Glomerular endothelial cell (primary cell): Measurements from ENCODE around the gene HLCS. TPM values are rescaled to one million over a fixed set of nuclear protein-coding genes. Genes with fewer than 3 reads are reported as not detected.

Experiments
- DNase-seq: peaks from one replicate; pipeline ENCODE4 v3.0.0-alpha.2; 2011; ENCODE audit warnings: low read depth, low spot score; ENCODE audit errors: extremely low read depth
- total RNA-seq: library from RNA; depleted of rRNA; stranded (reverse); fragments of >200 nt; gene quantifications from 2 replicates; pipeline ENCODE4 v1.2.3, GENCODE V29; 2015

HLCS gene
- total RNA-seq, 1 donor from 2014 or later, result 18.2 TPM

DNA sequence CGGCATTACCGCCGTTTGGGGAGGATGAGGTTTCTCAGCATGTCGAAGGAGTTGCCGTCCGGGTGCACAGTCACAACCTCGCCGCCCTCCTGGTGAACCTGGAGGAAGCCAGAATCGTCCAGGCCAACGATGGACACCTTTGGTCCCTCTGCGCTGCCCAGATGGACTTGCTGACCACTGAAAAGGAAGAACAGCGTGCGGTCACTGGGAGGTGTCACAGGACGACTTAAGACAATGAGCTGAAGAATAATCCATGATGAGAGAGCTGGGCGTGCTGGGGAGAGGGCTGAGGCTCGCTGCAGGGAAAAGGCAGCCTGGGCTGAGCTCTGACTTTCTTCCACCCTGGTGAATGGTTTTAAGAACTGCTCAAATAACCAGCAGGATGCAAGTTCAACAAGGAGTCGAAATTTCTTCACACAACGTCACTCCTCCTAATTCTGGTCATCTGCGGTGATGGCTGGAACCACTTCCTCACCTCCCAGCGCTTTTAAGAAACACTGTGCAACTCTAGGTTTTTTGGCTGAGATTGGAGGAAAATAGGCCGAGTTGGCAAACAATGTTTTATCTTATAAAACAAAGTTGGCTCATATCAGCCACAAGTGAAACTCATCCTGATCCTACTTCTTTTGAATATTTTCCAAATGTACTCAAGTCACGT lies 212.1 kb downstream of the HLCS start:
- no peak for DNase-seq

DNA sequence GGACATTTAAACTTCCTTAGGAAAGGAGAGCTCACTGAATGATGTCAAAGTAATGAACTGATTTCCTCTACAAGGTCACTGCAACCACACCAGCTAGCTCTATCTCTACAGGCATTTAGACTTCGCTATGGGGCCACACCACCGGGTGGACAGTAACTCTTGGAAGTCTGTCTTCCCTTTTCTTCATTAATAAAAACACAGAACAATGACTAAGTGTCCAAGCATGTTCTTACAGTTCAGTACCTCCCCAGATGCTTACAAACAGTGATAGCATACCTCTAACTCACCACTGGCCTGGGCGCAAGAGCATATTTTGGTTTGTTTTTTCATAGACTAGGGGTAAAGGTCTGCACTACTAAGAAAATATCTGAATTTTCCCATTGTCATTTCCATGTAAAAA lies 212.9 kb downstream of the HLCS start:
- DNase-seq, result no peak

- DNase-seq, result no peak
Measured at GRCh38 chr21:36751383-36751782, 215.1 kb downstream of the HLCS start.

DNA sequence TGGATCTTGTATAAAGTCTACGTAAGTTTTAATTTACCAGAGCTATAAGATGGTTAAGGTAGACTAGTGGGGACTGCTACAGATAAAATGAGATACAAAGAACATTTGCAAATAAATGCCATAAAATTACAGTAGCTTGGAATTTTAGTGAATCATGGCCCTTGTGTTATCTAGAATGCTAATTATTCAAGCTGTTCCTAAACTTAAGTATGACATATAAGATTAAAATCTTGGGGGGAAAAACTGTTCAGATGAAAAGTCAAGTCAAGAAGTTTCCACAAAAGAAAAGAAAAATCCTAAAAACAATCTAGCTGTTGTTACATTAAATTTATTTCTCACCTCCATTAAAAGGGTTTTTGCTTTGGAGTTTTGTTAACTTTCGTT lies 215.9 kb downstream of the HLCS start:
- no peak for DNase-seq

DNA sequence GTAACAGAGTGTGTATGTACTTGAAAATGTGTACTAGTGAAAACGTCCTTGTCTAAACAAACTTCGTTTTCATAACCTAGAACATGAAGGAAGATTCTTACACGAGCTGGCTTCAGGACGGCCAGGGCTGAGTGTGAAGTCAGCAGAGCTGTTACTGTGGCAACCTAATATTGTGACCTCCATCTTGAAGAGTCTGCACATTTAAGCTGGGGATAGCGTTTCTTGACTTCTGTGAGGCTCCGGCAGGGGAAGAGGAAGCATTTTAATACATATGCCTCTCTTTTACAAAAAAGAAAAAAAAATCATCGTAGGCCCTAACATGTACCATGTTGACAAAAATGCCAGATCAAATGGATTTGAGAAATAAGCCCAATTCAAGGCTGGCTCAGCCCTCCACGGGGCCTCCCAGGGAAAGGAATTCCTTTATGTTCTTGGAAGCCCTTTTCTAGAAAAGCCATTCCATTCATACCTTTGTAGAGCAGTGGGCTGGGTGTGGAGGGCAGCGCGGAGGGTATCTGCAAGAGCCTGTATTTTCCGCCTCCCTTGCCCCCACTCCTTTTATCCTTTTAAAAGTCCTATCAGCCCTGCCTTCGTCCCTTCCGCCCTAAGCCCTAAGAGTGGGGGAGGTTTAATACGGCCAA lies 216.4 kb downstream of the HLCS start:
- no peak for DNase-seq

- no peak for DNase-seq
Measured at GRCh38 chr21:36747815-36748383, 218.6 kb downstream of the HLCS start.

GRCh38 chr21:36747041-36747814 lies 219.2 kb downstream of the HLCS start:
- DNase-seq, result no peak

- no peak for DNase-seq
Measured at GRCh38 chr21:36745459-36745858, 221.0 kb downstream of the HLCS start.

DNA sequence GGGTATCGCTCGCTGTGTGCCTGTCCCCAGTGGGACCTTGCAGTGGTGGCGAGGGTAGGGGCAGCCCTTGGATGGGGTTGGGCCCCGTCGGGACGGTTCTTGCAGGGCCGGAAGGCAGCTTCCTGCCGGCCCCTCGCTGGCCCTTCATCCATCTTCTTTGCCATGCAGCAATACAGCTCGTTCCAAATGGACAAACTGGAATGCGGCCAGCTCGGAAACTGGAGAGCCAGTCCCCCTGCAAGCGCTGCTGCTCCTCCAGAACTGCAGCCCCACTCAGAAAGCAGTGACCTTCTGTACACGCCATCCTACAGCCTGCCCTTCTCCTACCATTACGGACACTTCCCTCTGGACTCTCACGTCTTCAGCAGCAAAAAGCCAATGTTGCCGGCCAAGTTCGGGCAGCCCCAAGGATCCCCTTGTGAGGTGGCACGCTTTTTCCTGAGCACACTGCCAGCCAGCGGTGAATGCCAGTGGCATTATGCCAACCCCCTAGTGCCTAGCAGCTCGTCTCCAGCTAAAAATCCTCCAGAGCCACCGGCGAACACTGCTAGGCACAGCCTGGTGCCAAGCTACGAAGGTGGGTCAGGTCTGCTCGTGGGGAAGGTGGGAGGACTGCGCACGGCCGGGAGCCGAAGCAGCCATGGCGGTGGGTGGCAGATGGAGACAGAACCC lies 221.8 kb downstream of the HLCS start:
- DNase-seq, result no peak

DNA sequence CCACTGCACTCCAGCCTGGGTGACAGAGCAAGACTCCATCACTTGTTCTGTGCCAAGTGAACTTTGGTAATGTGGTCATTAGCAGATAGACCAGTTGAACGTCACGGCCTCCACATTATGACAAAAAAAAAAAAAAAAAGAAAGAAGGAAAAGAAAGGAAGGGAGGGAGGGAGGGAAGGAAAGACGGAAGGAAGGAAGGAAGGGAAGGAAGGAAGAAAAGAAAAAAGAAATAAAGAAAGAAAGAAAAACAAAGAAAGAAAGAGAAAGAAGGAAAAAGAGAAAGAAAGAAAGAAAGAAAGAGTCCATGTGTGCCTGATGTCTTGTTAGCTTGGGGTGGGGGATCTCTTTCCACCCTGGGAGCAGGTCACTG lies 222.3 kb downstream of the HLCS start:
- no peak for DNase-seq

DNA sequence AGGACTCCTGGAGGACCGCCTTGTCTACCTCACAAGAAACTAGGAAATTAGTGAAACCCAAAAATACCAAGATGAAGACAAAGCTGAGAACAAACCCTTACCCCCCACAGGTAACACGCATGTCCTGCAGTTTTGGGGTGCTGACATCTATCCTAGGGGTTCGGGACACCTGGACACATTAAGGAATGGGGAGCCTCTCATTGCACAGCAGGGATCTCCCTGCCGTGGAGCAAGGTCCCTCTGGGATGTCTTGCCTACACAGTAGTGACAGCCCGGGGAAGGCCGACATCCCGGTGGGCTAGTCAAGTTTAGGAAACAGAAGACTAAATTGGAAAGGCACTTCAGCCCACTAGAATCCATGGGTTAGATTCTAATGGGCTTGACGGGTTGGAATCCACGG lies 223.0 kb downstream of the HLCS start:
- no peak for DNase-seq

GRCh38 chr21:36743008-36743407 lies 223.5 kb downstream of the HLCS start:
- DNase-seq, result no peak

DNA sequence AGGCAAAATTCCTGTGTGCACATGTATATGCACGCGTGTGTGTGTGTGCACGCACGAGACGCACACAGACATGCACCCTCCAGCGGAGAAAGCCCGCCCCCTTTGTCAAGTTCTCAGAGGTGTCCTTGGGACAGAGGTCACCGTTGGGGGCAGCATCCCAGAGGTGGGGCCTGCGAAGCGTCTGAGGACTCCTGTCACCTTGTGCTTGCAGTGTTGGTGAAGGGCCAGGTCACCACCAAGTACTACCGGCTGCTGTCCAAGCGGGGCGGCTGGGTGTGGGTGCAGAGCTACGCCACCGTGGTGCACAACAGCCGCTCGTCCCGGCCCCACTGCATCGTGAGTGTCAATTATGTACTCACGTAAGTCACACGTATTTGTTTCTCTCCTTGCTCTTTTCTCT lies 225.0 kb downstream of the HLCS start:
- no peak for DNase-seq

DNA sequence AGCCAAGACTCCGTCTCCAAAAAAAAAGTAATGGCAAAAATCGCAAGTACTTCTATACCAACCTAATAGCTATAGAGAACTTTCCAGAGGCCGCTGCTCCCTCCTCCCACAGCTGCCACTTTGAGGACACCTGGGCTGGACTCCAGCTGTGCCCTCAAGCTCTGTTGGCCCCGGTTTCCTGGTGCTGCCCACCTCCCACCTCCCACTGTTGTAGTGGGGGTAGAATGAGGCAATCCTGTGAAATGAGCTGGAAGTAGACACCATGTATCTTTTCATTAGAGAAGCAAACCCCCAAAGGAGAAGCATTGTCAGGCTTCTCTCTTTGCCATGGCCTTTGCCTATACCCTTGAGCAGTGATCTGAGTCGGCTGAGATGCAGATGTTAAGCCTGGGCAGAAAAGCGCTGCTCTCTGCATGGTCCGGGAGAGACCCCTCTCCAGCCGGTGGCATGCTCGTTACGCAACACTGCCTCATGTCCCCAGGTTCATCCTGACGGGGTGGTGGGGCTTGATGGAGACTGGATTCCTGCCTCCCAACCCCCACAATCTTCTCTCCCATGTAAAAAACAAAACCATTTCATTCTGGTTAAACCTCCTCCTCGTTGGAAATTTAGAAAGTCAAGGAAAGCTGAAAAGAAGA lies 227.9 kb downstream of the HLCS start:
- DNase-seq, result no peak

DNA sequence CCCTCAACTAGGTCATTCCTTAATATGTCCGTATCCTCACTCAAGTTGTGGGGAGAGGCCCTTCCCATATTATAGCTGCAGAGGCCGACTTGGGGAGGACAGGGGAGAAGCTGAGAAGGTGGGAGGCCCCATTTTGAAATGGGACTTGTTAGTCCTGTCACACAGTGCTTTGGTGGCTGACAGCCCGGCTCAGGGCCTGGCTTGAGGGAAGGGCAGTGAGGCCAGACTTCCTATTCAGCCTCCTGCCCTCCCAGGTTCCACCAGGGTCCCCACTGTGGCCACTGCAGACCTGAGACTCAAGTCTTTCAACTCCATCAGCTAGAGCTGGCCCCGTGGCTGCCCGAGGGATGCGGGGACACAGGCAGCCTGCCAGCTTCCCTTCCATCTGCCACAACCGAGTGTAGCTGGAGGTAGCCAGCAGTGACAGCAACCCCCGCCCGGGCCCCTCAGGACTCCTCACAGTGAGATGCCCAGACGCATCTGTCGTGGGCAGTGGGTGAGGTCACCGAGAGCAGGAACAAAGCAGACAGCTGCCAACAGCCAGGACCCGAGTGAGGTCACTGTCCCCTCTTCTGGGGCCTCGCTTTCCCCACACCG lies 230.6 kb downstream of the HLCS start:
- no peak for DNase-seq

DNA sequence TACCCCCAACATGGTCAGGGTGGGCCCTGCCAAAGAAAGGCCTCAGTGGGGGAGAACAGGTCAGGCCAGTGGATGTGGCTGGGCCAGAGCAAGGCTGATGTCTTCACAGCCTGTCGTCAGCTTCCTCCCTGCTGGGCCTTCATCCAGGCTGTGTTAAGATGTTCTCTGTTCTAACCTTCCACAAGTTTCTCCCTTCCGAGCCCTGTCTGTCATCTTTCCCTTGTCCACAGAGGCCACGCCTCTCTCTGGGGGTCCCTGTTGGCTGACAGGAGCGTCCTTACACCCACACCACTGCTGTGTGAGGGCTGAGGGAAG lies 231.3 kb downstream of the HLCS start:
- no peak for DNase-seq

DNA sequence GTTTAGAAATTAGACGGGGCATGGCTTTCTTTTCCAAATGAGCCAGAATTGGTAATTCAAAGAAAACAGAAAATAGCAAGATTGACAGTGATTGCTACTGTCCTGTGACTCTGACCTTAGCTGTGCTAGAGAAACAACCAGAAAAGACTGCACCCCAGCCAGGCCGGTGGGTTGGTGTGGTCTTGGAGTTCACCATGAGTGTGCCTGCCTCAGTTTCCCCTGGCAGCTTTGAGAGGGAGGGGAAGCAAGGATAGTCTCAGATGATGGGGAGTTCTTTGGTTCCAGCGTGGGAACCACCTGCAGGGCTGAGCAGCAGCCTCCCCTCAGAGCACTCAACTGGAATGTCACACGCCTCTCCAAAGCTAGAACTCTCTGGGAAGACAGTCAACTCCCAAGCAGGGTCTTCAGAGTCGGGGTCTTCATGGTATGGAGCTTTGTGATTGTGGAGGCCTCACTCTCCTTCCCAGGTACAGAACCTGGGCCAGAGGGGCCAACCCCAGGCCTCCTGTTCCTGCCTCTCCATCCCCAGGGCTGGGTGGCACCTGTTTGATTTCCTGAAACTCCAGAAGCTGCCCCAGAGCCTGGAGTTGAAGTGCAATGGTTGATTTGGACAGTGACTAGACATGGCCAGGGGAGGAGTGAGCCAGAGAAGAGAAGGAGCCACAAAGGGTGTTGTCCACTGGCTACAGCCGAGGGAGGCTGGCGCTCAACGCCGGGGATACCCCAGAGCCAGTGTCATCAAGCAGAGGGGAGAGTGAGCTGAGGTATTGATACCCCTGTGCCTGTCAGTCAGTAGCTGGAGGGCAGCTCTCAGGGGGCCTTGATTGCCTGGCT lies 231.9 kb downstream of the HLCS start:
- no peak for DNase-seq

- no peak for DNase-seq
Measured at GRCh38 chr21:36733857-36734256, 232.6 kb downstream of the HLCS start.

GRCh38 chr21:36732761-36733160 lies 233.7 kb downstream of the HLCS start:
- no peak for DNase-seq

DNA sequence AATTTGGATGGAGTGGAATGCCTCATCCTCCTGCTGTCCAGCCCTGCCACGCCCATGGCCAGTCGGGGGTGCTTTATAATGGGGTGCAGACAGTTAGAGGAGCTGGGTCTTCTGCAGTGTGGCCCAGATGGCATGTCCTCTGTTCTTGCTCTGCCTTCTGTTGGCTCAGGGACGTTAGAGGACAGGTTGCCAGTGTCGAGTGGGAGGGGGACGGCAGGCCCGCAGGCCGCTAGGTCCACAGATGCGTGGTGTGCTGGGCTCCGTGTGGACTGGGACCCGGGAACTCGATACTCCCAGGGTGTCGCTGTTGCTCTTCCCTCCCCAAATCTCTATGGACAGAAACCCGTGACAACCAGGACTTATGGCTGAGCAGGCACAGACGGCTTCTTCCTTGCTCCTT lies 234.3 kb downstream of the HLCS start:
- no peak for DNase-seq
